Bladder microvascular endothelial cell (primary cell): ENCODE data around the gene GEN1. TPM values are rescaled to one million over a fixed set of nuclear protein-coding genes. Genes with fewer than 3 reads are reported as not detected.

Experiments
- total RNA-seq: library from RNA; depleted of rRNA; stranded (reverse); fragments of >200 nt; gene quantifications from 2 replicates; pipeline ENCODE4 v1.2.3, GENCODE V29; 2014

GEN1 gene
- total RNA-seq, result 7.1 and 13.8 TPM in 2 replicates

GRCh38 chr2:17753803-17754663 lies at the start of gene GEN1, which contains the start of gene SMC6:
TSS of gene GEN1 (plus strand) at chr2:17754138. CDS start at chr2:17759944, 5,806 bp downstream.
TSS of gene SMC6 (minus strand) at chr2:17753810. CDS start at chr2:17745946, 7,864 bp downstream.

GRCh38 chr2:17816396-17817245 lies 62.7 kb downstream of the GEN1 start, which contains the start of gene MSGN1:
TSS of gene MSGN1 (plus strand) at chr2:17816460. CDS start at chr2:17816519, 59 bp downstream.

Other genes starting within 250 kb of the GEN1 start
- not detected in 2 replicates for gene RAD51AP2, start 235.7 kb upstream of the GEN1 start, total RNA-seq
- gene VSNL1, start 213.4 kb upstream of the GEN1 start, total RNA-seq, result not detected in 2 replicates
- 18.1 and 37.7 TPM in 2 replicates for gene SMC6, start 328 bp upstream of the GEN1 start, total RNA-seq
- not detected in 2 replicates for gene MSGN1, start 62.3 kb downstream of the GEN1 start, total RNA-seq
- gene KCNS3, start 124.5 kb downstream of the GEN1 start, total RNA-seq, result 0.31 and 0.65 TPM in 2 replicates